ENCODE measurements around the gene MRTFA.

The MRTFA gene

DNA sequence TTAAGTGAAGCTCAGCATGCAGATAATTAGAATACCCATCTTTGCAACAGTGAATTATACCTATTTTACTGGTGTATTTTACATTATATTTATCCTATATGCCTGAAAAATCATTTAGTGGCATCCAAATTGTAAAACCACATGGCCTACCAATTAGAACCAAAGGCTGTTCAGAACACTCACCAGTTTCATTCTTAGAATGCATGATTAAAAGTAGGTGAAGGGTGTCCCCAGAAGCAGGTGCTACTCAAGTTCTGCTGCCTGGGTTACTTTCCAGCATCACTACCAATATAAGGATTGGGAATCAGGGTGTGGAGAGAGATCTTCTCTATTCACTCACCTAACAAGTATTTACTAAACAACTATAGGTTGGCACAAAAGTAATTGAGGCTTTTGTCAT, 162.8 kb downstream of the MRTFA start:
- TF ChIP-seq, protein P1, sequence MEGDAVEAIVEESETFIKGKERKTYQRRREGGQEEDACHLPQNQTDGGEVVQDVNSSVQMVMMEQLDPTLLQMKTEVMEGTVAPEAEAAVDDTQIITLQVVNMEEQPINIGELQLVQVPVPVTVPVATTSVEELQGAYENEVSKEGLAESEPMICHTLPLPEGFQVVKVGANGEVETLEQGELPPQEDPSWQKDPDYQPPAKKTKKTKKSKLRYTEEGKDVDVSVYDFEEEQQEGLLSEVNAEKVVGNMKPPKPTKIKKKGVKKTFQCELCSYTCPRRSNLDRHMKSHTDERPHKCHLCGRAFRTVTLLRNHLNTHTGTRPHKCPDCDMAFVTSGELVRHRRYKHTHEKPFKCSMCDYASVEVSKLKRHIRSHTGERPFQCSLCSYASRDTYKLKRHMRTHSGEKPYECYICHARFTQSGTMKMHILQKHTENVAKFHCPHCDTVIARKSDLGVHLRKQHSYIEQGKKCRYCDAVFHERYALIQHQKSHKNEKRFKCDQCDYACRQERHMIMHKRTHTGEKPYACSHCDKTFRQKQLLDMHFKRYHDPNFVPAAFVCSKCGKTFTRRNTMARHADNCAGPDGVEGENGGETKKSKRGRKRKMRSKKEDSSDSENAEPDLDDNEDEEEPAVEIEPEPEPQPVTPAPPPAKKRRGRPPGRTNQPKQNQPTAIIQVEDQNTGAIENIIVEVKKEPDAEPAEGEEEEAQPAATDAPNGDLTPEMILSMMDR (conservative IDR thresholded peaks at IDR 0.05), result no peak
- no peak overlapping the region for H3K27ac ChIP-seq

DNA sequence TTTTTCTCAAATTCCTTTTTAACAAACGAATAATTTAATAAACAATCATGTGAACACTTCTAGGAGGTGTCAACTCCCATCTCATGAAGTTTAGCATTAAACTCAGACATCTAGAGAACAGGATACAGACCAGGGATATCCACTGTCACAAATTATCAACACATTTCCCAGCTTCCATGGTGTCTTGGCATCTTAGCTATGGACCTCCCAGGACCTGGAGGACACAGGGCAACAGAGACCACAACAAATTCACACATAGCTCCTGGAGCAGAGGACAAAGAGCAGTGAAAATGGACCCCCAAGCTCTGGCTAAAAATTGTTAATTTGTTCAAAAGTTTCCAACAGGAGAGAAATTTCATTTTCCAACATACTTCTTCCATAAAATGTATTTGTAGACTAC, 163.9 kb downstream of the MRTFA start:
- no peak overlapping the region for H3K27ac ChIP-seq
- TF ChIP-seq, protein P1 (conservative IDR thresholded peaks at IDR 0.05), result no peak

DNA sequence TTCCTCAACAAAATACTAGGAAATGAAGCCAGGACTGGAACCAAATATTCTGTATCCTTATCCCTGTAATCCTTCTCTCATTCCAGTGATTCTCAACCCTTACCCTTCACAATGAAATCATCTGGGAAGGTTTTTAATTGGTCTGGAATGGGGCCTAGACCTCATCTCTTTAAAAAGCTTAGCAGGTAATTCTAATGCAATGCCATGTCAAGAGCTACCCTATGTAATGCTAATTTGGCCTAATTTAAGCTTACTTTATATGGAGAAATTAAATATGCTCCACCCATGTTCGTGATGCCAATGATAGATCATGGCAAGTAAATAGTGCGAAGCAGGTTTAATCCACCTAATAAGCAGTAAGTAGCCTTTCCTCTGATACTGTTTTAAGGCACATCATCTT, 164.5 kb downstream of the MRTFA start:
- TF ChIP-seq, protein P1 (conservative IDR thresholded peaks at IDR 0.05), result no peak
- H3K27ac ChIP-seq, result no peak overlapping the region

DNA sequence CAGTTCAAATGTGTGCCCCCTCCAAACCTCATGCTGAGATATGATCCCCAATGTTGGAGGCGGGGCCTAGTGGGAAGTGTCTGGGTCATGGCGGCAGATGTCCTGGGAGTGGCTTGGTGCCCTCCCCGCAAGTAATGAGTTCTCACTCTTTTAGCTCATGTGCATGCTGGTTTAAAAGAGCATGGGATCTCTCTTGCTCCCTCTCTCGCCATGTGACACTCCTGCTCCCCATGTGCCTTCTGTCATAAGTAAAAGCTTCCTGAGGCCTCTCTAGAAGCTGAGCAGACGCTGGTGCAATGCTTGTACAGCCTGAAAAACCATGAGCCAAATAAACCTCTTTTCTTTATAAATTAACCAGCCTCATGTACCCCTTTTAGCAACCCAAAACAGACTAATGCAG, 167.3 kb downstream of the MRTFA start:
- TF ChIP-seq, protein P1 (conservative IDR thresholded peaks at IDR 0.05), result no peak
- no peak overlapping the region for H3K27ac ChIP-seq

DNA sequence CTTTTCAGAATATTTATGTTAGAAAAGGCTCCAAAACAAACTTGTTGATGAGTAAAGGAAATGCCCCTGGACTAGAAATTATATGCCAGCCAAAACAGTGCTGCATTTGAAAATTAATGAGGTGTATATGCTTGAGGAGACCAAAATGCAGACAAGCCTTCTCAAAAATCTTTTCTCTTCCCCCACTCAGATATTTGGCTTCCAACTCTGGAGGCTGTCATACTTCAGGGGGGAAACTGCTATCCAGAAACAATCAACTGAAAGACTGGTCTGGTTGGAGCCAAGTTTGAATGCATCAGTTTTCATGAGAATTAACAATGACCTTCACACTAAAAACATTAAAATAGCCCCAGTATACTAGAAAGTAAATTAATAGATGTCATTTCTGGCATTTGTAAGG, 167.9 kb downstream of the MRTFA start:
- TF ChIP-seq, protein P1 (conservative IDR thresholded peaks at IDR 0.05), result no peak
- no peak overlapping the region for H3K27ac ChIP-seq

DNA sequence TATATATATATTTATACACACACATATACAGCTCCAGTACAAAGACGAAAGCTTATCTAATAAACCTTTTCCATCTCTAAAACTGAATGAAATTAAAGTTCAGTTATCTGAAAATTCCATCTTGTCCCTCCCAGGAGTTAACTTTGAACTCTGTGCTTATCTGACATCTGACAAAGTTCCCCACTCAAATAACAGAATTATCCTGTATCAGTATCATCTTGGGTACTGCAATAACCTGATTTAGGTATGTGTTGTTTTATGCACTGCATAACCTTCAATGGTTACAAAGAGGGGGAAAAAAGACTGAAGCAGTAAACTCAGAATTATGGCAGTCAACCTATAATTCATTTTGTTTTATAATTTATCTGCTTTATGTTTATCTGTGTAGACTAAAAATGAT, 169.5 kb downstream of the MRTFA start:
- no peak overlapping the region for H3K27ac ChIP-seq
- TF ChIP-seq, protein P1 (conservative IDR thresholded peaks at IDR 0.05), result no peak

DNA sequence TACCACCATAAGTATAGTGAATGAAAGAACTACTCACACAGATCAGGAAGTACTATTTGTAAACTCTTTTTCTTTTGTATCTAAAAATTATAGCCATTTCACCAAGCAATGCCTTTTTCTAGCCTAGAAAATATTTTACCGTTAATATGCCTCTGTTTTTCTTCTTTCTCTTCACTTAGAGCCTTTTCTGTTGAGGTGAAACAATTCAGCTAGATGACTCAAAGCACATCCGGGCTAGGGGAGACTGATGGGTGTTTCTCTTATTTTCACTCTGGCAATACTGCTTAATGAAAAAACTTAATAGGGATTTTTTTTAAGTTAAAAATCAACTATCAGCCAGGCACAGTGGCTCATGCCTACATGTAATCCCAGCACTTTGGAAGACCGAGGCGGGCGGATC, 172.8 kb downstream of the MRTFA start:
- TF ChIP-seq, protein P1 (conservative IDR thresholded peaks at IDR 0.05), result no peak
- H3K27ac ChIP-seq, result no peak overlapping the region

All from VCaP (cell line).